K562 (cell line): ENCODE data around the gene CD74. TPM values are rescaled to one million over a fixed set of nuclear protein-coding genes. Genes with fewer than 3 reads are reported as not detected.

Experiments
- ASH1L ChIP-seq: fragments of 450-650 bp; IDR thresholded peaks from 2 replicates; pipeline ENCODE4 v1.6.1; 2018; ENCODE audit warnings: borderline replicate concordance, mild to moderate bottlenecking, low read depth; ENCODE audit not compliant: partially characterized antibody
- CREB3 ChIP-seq: fragments of 450-650 bp; conservative IDR thresholded peaks from 2 replicates; pipeline ENCODE4 v1.6.1; 2016; ENCODE audit warnings: missing genetic modification characterization, low read depth, mild to moderate bottlenecking, missing compliant biosample characterization, moderate library complexity
- CREBBP ChIP-seq: IDR thresholded peaks from one replicate; pipeline ENCODE4 v1.6.1; 2012; ENCODE audit warnings: low read depth, mild to moderate bottlenecking, control low read depth, inconsistent platforms, low read length
- E2F4 ChIP-seq: sonication (generic); formaldehyde crosslinking; IDR thresholded peaks from 2 replicates; pipeline ENCODE4 v1.8.0; 2022; ENCODE audit warnings: mild to moderate bottlenecking, low read depth, missing genetic modification reagents
- GABPB1 ChIP-seq: sonication (generic); formaldehyde crosslinking; IDR thresholded peaks from 2 replicates; pipeline ENCODE4 v1.8.0; 2022; ENCODE audit warnings: mild to moderate bottlenecking, missing genetic modification reagents
- HEY1 ChIP-seq: fragments of 250-450 bp; sonication (Bioruptor Pico); IDR thresholded peaks from 2 replicates; pipeline ENCODE4 v1.5.0; 2020; ENCODE audit warnings: mild to moderate bottlenecking, moderate library complexity, borderline replicate concordance
- HOMEZ ChIP-seq: fragments of 250-450 bp; sonication (Bioruptor Pico); IDR thresholded peaks from 2 replicates; pipeline ENCODE4 v1.4.0; 2020; ENCODE audit warnings: mild to moderate bottlenecking, moderate library complexity
- KAT8 ChIP-seq: fragments of 450-650 bp; IDR thresholded peaks from 2 replicates; pipeline ENCODE4 v1.6.1; 2016; ENCODE audit warnings: low read depth, mild to moderate bottlenecking
- KLF16 ChIP-seq: IDR thresholded peaks from 2 replicates; pipeline ENCODE4 v1.6.1; 2016; ENCODE audit warnings: antibody characterized with exemption
- KLF6 ChIP-seq: fragments of 250-450 bp; sonication (Bioruptor Pico); IDR thresholded peaks from 2 replicates; pipeline ENCODE4 v1.4.0; 2020; ENCODE audit warnings: mild to moderate bottlenecking, moderate library complexity, borderline replicate concordance
- L3MBTL2 ChIP-seq: fragments of 450-650 bp; IDR thresholded peaks from 2 replicates; pipeline ENCODE4 v1.6.1; 2016; ENCODE audit warnings: mild to moderate bottlenecking, moderate library complexity
- MLLT1 ChIP-seq, 2 experiments: fragments of 450-650 bp; IDR thresholded peaks; 2 replicates each; pipeline ENCODE4 v1.6.1; 2016
- MYNN ChIP-seq, 2 experiments: sonication (generic); formaldehyde crosslinking in 1 of 2; IDR thresholded peaks; 2 replicates each; pipeline versions ENCODE4 v1.5.0 to v1.6.1; 2016 to 2020; ENCODE audit warnings: antibody characterized with exemption in 1 of 2, missing genetic modification reagents in 1 of 2
- RBFOX2 ChIP-seq: fragments of 200-400 bp; formaldehyde crosslinking; IDR thresholded peaks from 2 replicates; pipeline ENCODE4 v1.6.1; 2017; ENCODE audit warnings: low read depth, mild to moderate bottlenecking, low read length, moderate library complexity
- THAP7 ChIP-seq: fragments of 250-450 bp; sonication (Bioruptor Pico); IDR thresholded peaks from 2 replicates; pipeline ENCODE4 v1.5.0; 2021
- ZNF23 ChIP-seq: fragments of 250-450 bp; sonication (Bioruptor Pico); IDR thresholded peaks from 2 replicates; pipeline ENCODE4 v1.4.0; 2020; ENCODE audit warnings: mild to moderate bottlenecking
- ZNF277 ChIP-seq: fragments of 250-450 bp; sonication (Bioruptor Pico); IDR thresholded peaks from 2 replicates; pipeline ENCODE4 v1.8.0; 2022; ENCODE audit warnings: inconsistent platforms, mild to moderate bottlenecking, moderate library complexity, borderline replicate concordance
- ZNF347 ChIP-seq: fragments of 450-650 bp; formaldehyde crosslinking; IDR thresholded peaks from 2 replicates; pipeline ENCODE4 v1.4.0; 2020; ENCODE audit warnings: low read depth, mild to moderate bottlenecking, moderate library complexity
- polyA plus RNA-seq, 8 experiments: library from polyadenylated mRNA; depleted of rRNA in 4 of 8; stranded (reverse) in 5 of 8; unstranded in 3 of 8; fragments of >200 nt; fragmentation: Nextera tagmentation in 2 of 8; fragmentation: Illumina TruSeq in 1 of 8; extraction: Ambion mirVana in 2 of 8; extraction: Trizol in 1 of 8; gene quantifications; 2 replicates each; pipeline versions ENCODE4 v1.2.1 to v1.2.3, GENCODE V29; 2011 to 2014; ENCODE audit warnings: inconsistent platforms in 1 of 8, missing spikeins in 1 of 8
- total RNA-seq, 7 experiments: library from RNA; depleted of rRNA in 6 of 7; stranded (reverse); fragments of >200 nt in 6 of 7; fragmentation: Illumina TruSeq in 2 of 7; extraction: Trizol in 2 of 7; gene quantifications; 2 replicates each; pipeline versions ENCODE4 v1.2.1 to v1.2.3, GENCODE V29; 2011 to 2021; ENCODE audit warnings: low replicate concordance in 1 of 7

The CD74 gene
- total and polyA plus RNA-seq, 9 of the 15 experiments (the other 6 are each of a cell fraction or from before 2014, with no cell fraction given): 0.07 to 4.8 (median 0.32) TPM

- TF ChIP-seq L3MBTL2: peak; percentile 38; the same call in 1 of the 2 replicates
- no peak for TF ChIP-seq ZNF23 (CRISPR knock-in tag)
- no peak for TF ChIP-seq HEY1
- TF ChIP-seq HOMEZ (CRISPR knock-in tag): no peak
- TF ChIP-seq THAP7: no peak
- TF ChIP-seq E2F4 (CRISPR knock-in tag): no peak
- TF ChIP-seq MYNN (IDR thresholded peaks at IDR 0.05): 0 out of 2 replicates have a peak, but pooled peaks have one; percentile 21
- no peak for TF ChIP-seq MYNN (CRISPR knock-in tag; IDR thresholded peaks at IDR 0.05)
- TF ChIP-seq ZNF347: no peak
- TF ChIP-seq CREB3 (tag): no peak
- TF ChIP-seq RBFOX2: no peak
- no peak for TF ChIP-seq ASH1L
- TF ChIP-seq KAT8: no peak
- TF ChIP-seq GABPB1 (CRISPR knock-in tag): no peak
- no peak for TF ChIP-seq KLF16
- no peak for TF ChIP-seq CREBBP
- no peak for TF ChIP-seq KLF6 (CRISPR knock-in tag)
- TF ChIP-seq ZNF277 (CRISPR knock-in tag): no peak
- no peak for TF ChIP-seq MLLT1 (IDR thresholded peaks at IDR 0.05)
Observed at GRCh38 chr5:150436141-150436680, 23.5 kb upstream of the CD74 start (continued).
